Adrenal gland (tissue), 12 donors: ENCODE results near the gene S100A1. TPM values are rescaled to one million over a fixed set of nuclear protein-coding genes. Genes with fewer than 3 reads are reported as not detected.
A peak's percentile ranks its signal among the peaks of the same experiment; 100 is the strongest.
"Not testable (repeated sequence)": the region's sequence is repeated elsewhere in the genome, so short reads cannot be mapped to it uniquely, and the experiment has no call there.

ENCODE experiments used
- DNase-seq, 7 donors: peaks; one replicate each; pipeline ENCODE4 v3.0.0-alpha.2; 2019 to 2020
- H3K27ac ChIP-seq, 5 donors: fragments of 200-600 bp; sonication (generic) in 4 of 5; 1 replicate in 3 of 5; 2 replicates in 2 of 5; pipeline versions ENCODE4 v1.5.1 to v1.8.0; 2016 to 2020; ENCODE audit warnings: mild to moderate bottlenecking in 1 of 5
- H3K27me3 ChIP-seq: fragments of 200-600 bp; 2 replicates; pipeline ENCODE4 v1.8.0; 2021
- H3K36me3 ChIP-seq, 2 donors: fragments of 200-600 bp; replicated peaks in 1 of 2; 1 replicate in 1 of 2; 2 replicates in 1 of 2; pipeline versions ENCODE4 v1.5.1 to v1.8.0; 2018 to 2022
- H3K4me1 ChIP-seq, 2 donors: fragments of 200-600 bp; replicated peaks in 1 of 2; 1 replicate in 1 of 2; 2 replicates in 1 of 2; pipeline versions ENCODE4 v1.5.1 to v1.8.0; 2018 to 2021
- H3K4me3 ChIP-seq, 4 donors: fragments of 200-600 bp; sonication (generic) in 3 of 4; one replicate each; pipeline ENCODE4 v1.5.1; 2016 to 2018
- H3K9me3 ChIP-seq, 3 donors: fragments of 200-600 bp; sonication (generic) in 1 of 3; replicated peaks in 1 of 3; 1 replicate in 2 of 3; 2 replicates in 1 of 3; pipeline versions ENCODE4 v1.5.1 to v1.8.0; 2016 to 2021
- POLR2A ChIP-seq, 2 donors: fragments of 450-650 bp; IDR thresholded peaks; one replicate each; pipeline ENCODE4 v1.6.1; 2017; ENCODE audit warnings: antibody characterized with exemption in 2 of 2, mild to moderate bottlenecking in 2 of 2, moderate library complexity in 1 of 2
- WGBS, 4 donors: extraction: QIAGEN DNeasy Blood & Tissue Kit in 2 of 4; methylation state at CpG; one replicate each; pipeline versions ENCODE4 v1.1.5 to v1.1.7; 2013 to 2017; 5-methylcytosine and 5-hydroxymethylcytosine counted together
- intact Hi-C, 2 donors: fragments of 100-400 bp; cut with DNase I; formaldehyde crosslinking; loops; one replicate each; pipeline versions ENCODE4 v1.14.1 to v1.15.0; 2022 to 2023
- polyA plus RNA-seq, 3 donors: library from polyadenylated mRNA; stranded (reverse); fragments of 200-250 nt in 2 of 3; fragments of 350-450 nt in 1 of 3; fragmentation: Illumina TruSeq in 1 of 3; extraction: RNeasy Lipid Tissue Mini Kit (QIAGEN cat#74804) in 1 of 3; gene quantifications; one replicate each; pipeline ENCODE4 v1.2.3, GENCODE V29; 2013 to 2014
- total RNA-seq, 9 donors: library from RNA; depleted of rRNA in 4 of 9; stranded (reverse); fragments of >200 nt in 4 of 9; fragments of 120-200 nt in 1 of 9; fragmentation: NEBNext Ultra II Directional in 1 of 9; extraction: Animal tissue kit (Norgen Biotek cat#: 25700) in 1 of 9; gene quantifications; one replicate each; pipeline versions ENCODE4 v1.1.0 to v1.2.4, GENCODE V29; 2013 to 2023
- TF ChIP-seq, protein P1 (sequence below), 6 experiments: fragments of 450-650 bp in 4 of 6; fragments of 200-600 bp in 2 of 6; sonication (generic) in 1 of 6; IDR thresholded peaks; 1 replicate in 5 of 6; 2 replicates in 1 of 6; pipeline versions ENCODE4 v1.5.1 to v1.8.0; 2016 to 2021; ENCODE audit warnings: antibody characterized with exemption in 6 of 6, mild to moderate bottlenecking in 2 of 6, moderate library complexity in 1 of 6
- donor health status: healthy with polysubstance abuse.
- donor health status: Bipolar disorder and iron deficiency.
- donor health status: DM: yes; HTN: yes; CAD: no.
- donor health status: DM: no; HTN: no; CAD: no.
- donor health status: DM: no; HTN: no; CAD: no.
- donor health status: DM: yes; HTN: yes; CAD: no.

Gene S100A1
- total and polyA plus RNA-seq, 12 donors: 0.55 to 12.3 (median 2.0) TPM; not detected in 4

- no peak overlapping the region for H3K27ac ChIP-seq
- H3K27me3 ChIP-seq: no peaks in the 10 kb centered on the region
- no peak for TF ChIP-seq POLR2A (IDR thresholded peaks at IDR 0.05)
- TF ChIP-seq, protein P1, sequence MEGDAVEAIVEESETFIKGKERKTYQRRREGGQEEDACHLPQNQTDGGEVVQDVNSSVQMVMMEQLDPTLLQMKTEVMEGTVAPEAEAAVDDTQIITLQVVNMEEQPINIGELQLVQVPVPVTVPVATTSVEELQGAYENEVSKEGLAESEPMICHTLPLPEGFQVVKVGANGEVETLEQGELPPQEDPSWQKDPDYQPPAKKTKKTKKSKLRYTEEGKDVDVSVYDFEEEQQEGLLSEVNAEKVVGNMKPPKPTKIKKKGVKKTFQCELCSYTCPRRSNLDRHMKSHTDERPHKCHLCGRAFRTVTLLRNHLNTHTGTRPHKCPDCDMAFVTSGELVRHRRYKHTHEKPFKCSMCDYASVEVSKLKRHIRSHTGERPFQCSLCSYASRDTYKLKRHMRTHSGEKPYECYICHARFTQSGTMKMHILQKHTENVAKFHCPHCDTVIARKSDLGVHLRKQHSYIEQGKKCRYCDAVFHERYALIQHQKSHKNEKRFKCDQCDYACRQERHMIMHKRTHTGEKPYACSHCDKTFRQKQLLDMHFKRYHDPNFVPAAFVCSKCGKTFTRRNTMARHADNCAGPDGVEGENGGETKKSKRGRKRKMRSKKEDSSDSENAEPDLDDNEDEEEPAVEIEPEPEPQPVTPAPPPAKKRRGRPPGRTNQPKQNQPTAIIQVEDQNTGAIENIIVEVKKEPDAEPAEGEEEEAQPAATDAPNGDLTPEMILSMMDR (IDR thresholded peaks at IDR 0.05): no peak
- H3K4me3 ChIP-seq: no peak overlapping the region
- H3K4me1 ChIP-seq: peaks cover 18 to 22% of the 10 kb centered on the region in 2 donors
- no peaks in the 10 kb centered on the region for H3K36me3 ChIP-seq
- H3K9me3 ChIP-seq: no peaks in the 10 kb centered on the region
- WGBS, 4 donors: 73 to 88% (median 84%) methylated on average over 2 of the region's 2 CpGs
- intact Hi-C loops: no loop called here
- no peak for DNase-seq
Observed at GRCh38 chr1:153583976-153584375, 44.3 kb upstream of the S100A1 start.

DNA sequence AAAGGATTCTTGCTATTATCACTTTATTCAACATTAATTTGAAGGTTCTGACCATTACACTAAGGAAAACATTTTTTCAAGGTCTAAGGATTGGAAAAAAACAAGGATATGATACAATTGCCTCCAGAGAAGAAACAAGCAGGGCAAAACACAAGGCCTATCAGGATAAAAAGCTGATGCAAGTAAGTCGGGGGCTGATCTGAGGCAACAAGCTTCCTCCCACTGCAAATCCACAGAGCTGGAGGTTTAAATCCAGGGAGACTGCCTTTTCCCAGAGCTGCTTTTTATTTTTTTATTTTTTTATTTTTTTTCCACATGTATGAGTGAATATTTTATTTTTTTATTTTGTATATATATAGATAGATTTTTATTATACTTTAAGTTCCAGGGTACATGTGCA, 43.2 kb upstream of the S100A1 start:
- DNase-seq: no peak
- no peak overlapping the region for H3K4me3 ChIP-seq
- peak overlapping the region in 1 of 5 donors; percentile 9 for H3K27ac ChIP-seq
- H3K4me1 ChIP-seq: peaks cover 19 to 22% of the 10 kb centered on the region in 2 donors
- intact Hi-C loops: no loop called here
- no peaks in the 10 kb centered on the region for H3K9me3 ChIP-seq
- WGBS, 4 donors: 38 to 52% (median 46%) methylated on average over 1 of the region's 1 CpG
- TF ChIP-seq POLR2A (IDR thresholded peaks at IDR 0.05): no peak
- TF ChIP-seq, protein P1 (IDR thresholded peaks at IDR 0.05): no peak
- H3K36me3 ChIP-seq: no peaks in the 10 kb centered on the region
- no peaks in the 10 kb centered on the region for H3K27me3 ChIP-seq

- Histone ChIP-seq H3K27me3 (no peaks in the 10 kb centered on the region), H3K9me3 (no peaks in the 10 kb centered on the region), H3K4me3 (no peak overlapping the region), H3K4me1 (peaks cover 19 to 22% of the 10 kb centered on the region in 2 donors), H3K36me3 (no peaks in the 10 kb centered on the region), H3K27ac (peak overlapping the region in 2 of 5 donors; percentile 75 to 81)
- intact Hi-C loops: no loop called here
- WGBS, 4 donors: 24 to 52% (median 43%) methylated on average over 1 of the region's 1 CpG
- TF ChIP-seq, protein P1 (IDR thresholded peaks at IDR 0.05): no peak
- no peak for TF ChIP-seq POLR2A (IDR thresholded peaks at IDR 0.05)
- DNase-seq: no peak
Observed at GRCh38 chr1:153586347-153586746, 41.9 kb upstream of the S100A1 start.

DNA sequence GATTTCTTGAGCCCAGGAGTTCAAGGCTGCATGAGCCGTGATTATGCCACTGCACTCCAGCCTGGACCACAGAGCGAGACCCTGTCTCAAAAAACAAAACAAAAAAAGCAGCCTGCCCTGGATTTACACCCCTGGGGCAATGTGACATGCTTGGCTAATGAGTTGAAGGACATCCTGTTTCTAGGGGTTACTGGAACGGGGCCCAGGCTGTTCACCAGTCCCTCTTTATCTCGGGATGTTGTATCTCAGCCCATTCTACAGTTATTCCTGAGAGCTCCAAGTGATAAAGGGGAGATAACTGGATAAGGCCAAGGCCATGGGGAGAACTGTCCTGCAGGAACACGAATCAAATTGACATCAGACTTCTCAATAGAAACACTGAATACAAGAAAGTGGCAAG, 40.9 kb upstream of the S100A1 start:
- TF ChIP-seq POLR2A (IDR thresholded peaks at IDR 0.05): no peak
- TF ChIP-seq, protein P1 (IDR thresholded peaks at IDR 0.05): no peak
- Histone ChIP-seq H3K4me3 (peak overlapping the region in 1 of 4 donors; percentile 26), H3K4me1 (peaks cover 19 to 22% of the 10 kb centered on the region in 2 donors), H3K27me3 (no peaks in the 10 kb centered on the region), H3K9me3 (no peaks in the 10 kb centered on the region), H3K27ac (peak overlapping the region; percentile 69 to 81 (median 77)), H3K36me3 (no peaks in the 10 kb centered on the region)
- WGBS, 4 donors: 23 to 32% (median 27%) methylated on average over 5 of the region's 5 CpGs
- intact Hi-C loops: no loop called here
- peak in 6 of 7 donors; percentile 66 to 83 (median 80) for DNase-seq

DNA sequence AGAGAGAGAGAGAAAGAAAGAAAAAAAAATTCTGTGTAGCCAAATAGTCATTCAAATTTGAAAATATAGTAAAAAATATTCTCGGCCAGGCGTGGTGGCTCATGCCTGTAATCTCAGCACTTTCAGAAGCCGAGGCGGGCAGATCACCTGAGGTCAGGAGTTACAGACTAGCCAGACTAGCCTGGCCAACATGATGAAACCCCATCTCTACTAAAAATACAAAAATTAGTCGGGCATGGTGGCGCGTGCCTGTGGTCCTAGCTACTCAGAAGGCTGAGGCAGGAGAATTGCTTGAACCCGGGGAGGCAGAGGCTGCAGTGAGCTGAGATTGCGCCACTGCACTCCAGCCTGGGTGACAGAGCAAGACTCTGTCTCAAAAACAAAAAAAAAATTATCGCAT, 40.2 kb upstream of the S100A1 start:
- intact Hi-C loops, H3K36me3 ChIP-seq, H3K27me3 ChIP-seq, H3K9me3 ChIP-seq: not testable (repeated sequence)
- peak in 1 of 7 donors; percentile 50 for DNase-seq
- WGBS, 4 donors: 50 to 55% (median 52%) methylated on average over 10 of the region's 10 CpGs
- Histone ChIP-seq H3K4me1 (peaks cover 19 to 25% of the 10 kb centered on the region in 2 donors), H3K27ac (peak overlapping the region; percentile 69 to 81 (median 77)), H3K4me3 (peak overlapping the region in 1 of 4 donors; percentile 26)
